ENCODE data around the gene SAV1.
"Not testable (repeated sequence)": the region's sequence is repeated elsewhere in the genome, so short reads cannot be mapped to it uniquely, and the experiment has no call there.

SAV1 gene

DNA sequence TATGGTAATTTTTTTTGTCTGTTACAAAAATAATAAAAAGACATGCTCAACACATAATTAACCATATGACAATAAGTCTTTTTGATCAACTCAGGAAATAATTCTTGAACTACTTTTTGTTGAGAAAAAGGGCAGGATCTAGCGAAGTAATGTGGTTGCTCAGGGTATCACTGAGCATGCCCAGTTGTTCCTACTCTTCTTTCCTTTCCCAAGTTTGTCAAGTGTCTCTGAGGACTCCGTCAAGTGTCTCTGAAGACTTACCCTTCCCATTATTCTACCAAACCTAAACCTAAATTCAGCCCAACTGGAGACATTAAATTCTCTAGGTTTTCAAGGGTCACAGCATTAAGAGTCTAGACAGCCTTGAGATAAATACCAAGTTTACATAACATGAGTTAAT, 3.5 kb downstream of the SAV1 start:
- not testable (repeated sequence) for DNase-seq

DNA sequence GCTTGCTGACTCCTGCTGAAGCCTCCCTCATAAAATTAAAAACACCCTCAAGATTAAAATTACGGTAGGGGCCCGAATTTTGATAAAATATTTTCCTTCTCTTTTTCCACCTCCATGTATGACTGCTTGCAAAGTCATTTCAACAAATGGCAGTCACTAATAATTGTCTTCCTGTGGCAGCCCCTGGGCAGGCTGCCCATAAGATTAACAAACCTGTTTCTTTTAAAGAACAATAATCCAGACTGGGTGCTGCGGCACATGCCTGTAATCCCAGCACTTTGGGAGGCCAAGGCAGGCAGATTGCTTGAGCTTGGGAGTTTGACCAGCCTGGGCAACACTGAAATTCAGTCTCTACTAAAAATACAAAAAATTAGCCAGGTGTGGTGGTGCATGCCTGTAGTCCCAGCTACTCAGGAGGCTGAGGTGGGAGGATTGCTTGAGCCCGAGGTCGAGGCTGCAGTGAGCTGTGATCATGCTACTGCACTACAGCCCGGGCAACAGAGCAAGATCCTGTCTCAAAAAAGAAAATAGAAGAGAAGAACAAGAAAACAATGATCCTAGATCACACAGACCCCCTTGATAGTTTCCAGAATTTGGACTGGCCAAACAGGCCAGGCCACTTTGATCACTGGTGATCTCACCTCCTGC, 8.7 kb downstream of the SAV1 start:
- DNase-seq = no peak

DNA sequence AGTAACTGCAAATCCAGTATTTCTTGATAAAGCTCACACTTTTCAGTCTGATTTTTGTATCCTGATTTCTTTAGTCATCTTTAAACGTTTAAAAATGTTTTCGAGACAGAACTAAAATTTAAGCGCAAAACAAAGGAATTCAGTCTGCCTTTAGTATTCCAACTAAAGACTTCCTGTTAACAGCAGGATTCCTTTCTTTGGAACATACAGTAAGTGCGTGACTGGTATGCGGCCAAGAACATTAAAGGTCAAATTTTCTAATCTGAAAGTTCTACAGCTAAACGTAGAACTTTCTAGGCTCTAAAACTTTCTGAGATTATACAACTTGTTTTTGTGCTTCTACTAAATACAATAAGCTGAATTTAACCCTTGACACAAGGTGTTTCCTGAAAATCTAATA, 9.9 kb downstream of the SAV1 start:
- DNase-seq = no peak

DNA sequence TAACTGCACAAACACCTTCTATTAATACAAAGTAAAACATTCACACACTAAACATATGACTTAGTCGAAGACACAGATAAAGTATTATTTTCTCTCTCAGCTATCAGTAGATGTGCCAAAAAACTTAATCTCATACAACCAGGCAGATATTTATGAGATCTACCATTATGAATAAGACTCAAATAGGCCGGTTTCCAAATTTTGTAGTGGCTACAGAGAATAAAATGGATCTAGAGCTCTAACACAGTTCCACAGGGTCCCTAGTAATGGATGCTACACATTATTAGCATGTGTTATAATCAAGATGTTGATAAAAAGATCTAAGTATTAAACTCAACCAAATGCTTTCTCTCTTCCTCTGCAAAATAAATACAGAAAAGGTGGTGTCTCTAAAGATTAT, 10.4 kb downstream of the SAV1 start:
- DNase-seq = no peak

DNA sequence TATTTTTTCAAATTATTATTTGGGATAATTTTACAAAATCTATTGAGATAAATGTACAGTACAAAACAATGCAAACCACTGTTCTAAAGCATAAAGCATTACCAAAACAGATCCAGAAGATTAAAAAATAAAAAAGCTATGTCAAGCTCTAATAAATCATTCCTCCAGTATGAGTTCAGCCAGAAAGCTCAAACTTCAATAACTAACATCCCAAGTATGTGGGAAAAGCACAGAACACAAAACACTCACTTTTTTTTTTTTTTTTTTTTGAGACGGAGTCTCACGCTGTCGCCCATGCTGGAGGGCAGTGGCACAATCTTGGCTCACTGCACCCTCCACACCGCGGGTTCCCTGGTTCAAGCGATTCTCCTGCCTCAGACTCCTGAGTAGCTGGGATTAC, 11.3 kb downstream of the SAV1 start:
- DNase-seq = no peak

DNA sequence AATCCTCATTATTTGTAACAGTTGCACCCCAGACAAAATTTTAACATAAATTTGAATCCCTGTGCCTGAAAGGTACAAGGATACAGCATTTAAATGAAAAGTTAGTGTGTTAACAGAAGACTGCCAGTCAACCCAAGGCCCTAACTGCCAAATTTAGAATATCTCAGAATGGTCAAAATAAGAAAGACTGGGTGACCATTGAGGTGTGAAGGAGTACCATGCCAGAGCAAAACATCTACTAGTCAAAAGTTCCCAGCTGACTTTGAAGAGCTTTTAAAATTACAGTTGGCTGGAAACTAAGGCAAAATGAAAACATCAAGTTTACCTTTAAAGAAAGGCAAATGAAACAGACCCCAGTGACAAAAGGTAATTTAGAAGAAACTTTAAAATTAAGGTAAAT, 18.4 kb downstream of the SAV1 start:
- no peak for DNase-seq

DNA sequence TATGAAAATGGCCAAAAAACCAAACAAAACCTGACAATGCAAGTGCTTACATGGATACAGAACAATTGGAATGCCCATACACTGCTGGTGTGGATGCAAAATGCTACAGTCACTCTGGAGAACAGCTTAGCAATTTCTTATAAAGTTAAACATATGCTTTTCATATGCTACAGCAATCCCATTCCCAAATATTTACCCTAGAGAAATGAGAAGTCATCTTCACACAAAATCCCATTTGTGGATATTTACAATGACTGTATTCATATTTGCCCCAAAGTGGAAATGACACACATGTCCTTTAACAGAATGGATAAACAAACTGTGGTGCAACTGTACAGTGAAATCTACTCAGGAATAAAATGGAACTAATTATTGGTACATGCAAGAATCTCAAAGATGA, 20.4 kb downstream of the SAV1 start:
- no peak for DNase-seq

DNA sequence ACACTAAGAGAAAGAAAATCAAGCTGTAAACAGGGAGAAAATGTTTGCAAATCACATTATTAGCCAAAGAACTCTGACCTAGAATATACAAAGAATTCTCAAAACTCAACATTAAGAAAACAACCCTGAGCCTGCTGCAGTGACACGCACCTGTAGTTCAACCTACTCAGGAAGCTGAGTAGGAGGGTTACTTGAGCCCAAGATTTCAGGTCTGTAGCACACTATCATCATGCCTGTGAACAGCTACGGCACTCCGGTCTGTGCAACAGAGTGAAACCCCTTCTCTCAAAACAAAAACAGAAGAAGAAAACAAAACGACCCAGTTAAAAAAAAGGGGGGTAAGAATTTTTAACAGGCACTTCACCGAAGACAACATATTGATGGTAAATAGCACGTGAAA, 20.8 kb downstream of the SAV1 start:
- no peak for DNase-seq

DNA sequence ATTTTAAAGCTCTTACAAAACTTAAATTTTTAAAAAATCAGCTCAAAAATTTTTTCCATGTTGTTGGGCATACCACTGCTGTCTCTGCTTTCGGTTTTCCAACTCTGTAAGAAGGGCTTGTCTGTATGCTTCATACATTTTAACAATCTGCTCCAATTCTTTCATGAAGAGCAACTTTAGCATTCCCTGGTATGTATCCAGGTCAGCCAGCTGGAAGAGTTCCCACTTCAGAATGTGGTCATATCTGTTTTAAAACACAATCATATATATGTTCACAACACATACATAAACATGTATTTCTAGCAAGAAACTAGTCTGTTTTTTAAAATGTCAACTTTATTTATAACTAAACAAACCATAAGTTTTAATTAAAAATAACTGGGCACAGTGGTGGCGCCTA, 33.0 kb downstream of the SAV1 start:
- no peak for DNase-seq

DNA sequence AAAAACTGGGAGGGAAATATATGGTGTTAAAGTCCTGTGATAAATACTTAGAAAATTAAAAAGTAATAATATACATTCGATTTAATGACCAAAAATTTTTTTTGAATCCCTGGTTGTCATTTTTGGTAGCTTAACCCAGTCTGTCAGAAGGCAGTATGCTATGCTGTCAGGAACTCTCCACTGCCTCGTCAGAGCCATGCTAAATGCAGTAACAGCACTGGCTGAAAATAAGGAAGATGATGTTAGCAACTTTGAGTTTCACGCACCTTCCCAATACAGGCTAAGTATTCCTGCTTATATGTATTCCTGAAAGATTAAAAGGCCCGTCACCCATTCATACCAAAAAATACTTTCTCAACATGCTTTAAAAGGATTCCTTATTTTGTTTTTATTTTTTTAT, 34.2 kb downstream of the SAV1 start:
- no peak for DNase-seq

DNA sequence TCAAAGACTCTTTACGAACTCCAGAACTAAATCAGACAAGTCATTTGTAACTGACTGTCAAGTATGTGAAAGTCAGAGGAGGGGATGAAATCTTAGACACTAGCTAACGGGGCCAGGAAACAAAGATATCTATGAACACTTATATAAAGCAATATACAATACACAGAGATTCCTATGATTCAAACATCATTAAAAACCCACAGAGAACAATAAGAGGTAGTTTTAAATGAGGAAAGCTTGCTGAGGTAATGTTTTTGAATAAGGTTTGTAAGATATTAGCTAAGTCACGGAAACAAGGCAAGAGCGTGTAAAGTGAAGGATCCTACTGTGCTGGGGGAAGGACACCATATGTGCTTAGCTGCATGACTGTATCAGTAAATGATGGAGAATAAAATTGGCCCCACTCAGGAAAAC, 36.7 kb downstream of the SAV1 start:
- DNase-seq = no peak

DNA sequence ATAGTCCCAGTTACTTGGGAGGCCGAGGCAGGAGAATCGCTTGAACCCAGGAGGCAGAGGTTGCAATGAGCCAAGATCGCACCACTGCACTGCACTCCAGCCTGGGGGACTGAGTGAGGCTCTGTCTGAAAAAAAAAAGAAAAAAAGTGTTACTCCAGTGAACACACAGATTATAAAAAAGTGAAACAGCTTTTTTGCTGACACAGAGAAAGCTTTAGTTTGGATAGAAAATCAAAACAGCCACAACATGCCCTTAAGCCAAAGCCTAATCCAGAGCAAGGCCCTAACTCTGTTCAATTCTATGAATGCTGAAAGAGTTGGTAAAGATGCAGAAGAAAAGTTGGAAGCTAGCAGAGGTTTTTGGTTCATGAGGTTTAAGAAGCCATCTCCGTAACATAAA, 43.2 kb downstream of the SAV1 start:
- DNase-seq = not testable (repeated sequence)

DNA sequence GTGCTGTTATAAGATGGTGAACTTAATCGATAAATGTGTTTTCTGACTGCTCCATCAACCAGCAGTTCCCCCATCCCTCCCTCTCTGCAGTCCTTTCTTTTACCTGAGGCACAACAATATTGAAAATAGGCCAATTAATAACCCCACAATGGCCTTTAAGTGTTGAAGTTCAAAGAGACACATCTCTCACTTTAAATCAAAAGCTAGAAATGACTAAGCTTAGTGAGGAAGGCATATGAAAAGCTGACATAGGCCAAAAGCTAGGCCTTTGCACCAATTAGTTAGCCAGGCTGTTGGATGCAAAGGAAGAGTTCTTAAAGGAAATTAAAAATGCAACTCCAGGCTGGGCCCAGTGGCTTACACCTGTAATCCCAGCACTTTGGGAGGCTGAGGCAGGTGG, 43.7 kb downstream of the SAV1 start:
- DNase-seq = no peak

DNA sequence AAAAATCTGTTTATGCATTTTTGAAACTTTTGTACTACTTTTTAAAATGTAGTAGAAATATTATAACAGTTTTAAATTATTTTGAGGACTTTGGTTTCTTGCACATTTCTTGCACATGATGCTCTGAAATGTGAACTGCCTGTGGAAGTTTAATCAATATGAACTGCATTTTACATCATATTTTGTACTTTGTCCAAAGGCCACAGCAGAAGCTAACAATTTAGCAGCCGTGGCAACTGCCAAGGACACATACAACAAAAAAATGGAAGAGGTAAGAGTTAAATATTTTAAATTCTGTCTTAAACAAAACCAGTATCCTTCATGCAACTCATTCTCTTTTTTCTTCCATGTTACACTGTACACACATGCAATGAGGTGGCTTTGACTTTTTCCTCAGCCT, 45.1 kb downstream of the SAV1 start:
- no peak for DNase-seq

DNA sequence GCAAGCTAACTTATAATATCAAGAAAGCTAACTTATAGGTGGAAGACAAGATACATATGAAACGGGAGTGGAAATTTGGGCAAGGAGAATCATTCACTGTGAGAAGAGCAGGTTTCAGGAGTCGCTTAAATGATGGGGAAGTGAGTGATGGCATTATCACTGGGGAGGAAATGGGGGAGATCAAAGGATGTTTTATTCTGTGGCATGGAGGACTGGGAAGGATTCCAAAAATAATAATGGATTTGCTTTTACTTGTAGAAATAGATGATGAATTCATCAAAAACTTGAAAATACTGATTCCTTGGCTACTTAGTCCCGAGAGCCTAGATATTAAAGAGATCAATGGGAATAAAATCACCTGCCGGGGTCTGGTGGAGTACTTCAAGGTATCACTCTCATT, 47.8 kb downstream of the SAV1 start:
- no peak for DNase-seq

DNA sequence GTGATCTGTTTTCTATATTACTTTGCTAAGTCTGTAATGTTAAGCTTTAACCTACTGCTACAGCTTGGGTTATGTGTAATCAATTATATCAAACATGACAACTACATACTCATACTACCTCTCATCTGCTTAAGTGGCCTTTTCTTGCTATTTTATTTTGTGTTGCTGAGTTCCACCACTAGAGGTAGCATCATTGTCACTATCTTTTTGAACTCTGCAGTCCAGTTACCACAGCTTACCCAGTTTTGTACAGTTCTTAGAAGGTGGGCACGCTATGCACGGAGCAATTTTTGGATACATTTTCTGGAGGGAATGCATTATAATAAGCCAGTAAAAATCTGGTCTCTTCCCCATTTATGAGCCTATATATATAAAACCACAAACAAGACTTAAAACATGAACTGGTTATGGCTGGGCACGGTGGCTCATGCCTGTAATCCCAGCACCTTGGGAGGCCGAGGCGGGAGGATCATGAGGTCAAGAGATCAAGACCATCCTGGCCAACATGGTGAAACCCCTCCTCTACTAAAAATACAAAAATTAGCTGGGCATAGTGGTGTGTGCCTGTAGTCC, 48.5 kb downstream of the SAV1 start:
- peak; percentile 11 for DNase-seq

DNA sequence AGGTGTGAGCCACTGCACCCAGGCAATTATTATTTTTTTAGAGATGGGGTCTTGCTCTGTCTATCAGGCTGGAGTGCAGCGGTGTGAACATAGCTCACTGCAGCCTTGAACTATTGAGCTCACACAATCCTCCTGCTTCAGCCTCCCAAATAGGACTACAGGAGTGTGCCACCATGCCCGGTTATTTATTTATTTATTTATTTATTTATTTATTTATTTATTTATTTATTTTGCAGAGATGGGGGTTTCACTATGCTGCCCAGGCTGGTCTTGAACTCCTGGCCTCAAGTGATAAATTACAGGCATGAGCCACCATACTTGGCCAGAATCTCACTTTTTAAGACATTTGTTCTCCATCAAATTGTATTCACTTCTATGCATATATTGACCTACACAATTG, 51.8 kb downstream of the SAV1 start:
- DNase-seq = no peak

DNA sequence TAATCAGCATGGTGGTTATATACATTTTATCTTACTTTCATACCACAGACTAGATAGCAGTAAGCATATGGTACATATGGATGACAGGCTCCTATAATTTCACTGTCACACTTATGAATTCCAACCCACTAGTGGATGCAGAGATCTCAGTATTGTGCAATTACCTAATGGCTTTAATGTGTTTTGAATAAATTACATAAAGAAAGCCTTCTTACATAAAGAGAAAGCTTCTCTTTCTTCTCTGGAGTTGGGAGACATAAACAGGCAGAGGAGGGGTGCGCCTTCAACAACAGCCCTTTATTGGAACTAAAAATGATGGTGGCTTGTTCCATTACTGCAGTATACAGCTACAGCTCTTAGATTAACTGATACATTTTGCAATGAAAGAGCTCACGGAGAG, 52.6 kb downstream of the SAV1 start:
- DNase-seq = no peak

DNA sequence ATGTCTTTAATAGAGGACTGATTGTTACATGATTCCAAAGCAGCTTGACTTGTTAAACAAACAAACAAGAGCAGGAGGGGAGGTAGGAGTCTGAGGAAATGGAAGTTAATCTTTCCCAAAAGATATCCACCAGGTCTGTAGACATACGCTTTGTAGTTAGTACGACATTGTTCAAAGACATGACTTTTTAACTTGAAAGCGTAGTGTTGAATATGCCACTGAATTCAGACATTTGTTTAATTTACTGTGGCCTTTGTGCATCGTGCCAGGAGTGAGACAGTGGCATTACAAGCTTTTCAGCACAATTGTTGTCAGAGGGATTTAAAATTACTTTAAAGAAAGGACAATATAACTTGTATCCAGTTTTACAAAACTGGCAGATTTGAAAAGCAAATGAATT, 53.0 kb downstream of the SAV1 start:
- DNase-seq = no peak

DNA sequence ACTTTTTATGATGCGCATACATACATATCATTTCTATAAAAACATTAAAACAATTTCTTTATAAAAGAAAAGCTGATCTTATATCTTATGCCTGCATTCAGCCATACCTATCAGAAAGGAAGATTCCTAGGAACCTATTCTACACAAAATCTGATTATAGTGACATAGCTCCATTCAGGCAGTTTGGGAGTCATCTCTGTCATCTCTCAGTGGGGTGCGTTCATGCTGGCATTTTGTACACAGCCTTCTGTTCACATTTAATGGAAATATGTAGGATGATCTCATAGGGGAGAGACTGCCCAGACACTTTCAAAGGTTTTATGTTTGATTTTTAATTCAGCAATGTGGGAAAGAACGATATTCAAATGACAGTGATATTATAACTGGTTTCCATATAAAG, 55.3 kb downstream of the SAV1 start:
- no peak for DNase-seq

DNA sequence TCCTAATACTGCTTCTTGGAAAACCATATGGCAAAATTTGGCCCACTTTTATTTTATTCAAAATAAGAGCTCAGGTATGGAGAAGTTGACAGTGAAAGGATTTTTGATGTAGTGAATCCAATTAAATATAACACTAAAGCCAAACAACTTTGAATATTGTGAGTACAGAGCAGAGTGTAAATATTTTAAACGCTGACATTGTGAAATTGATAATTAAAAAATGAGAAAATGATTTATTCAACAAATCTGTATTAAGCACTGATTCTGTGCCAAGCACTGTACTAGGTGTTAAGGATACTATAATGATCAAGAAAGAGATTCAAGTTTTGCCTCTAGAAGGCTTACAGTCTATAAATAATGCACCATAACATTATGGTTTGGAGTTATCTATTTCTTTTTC, 57.6 kb downstream of the SAV1 start:
- DNase-seq = no peak

DNA sequence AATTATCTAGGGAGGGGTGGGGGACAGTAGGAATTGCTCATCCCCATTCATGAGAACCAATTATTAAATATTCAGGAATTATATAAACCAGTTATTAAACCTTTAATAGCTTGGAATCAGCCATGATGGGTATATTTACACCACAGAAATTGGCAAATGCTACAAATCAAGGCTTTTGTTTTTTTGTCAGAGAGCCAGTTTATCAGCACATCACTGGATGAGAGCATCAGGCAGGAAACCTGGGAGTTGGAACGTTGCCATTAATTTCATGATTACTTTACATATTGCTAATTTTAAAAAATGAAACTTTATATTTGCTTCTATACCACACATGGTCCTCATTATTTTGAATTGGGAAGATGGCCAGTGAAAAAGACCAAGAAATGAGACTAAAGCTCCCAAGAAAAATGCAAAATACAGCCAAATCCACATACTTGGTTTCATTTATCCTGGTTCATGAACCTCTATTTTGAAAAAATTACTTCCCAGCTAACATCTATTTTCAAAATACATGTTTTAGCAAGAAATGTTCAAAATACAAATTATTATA, 59.7 kb downstream of the SAV1 start:
- DNase-seq = no peak

DNA sequence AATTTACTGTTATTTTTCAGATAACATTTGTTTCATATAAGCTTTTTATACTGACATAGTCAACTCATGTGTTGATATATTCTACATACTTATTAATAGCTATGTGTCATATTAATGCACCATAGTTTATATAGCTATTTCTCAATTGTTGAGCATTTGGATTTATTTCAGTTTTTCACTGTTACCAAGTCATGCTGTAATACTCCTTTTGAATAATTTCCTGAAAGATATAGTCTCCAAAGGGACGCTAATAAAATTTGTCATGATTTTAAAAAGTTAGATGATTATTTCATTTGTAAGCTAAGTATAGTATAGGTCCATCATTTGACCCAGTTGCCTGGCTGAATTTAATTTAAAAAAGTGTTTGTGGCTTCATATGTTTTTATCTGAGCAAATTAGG, 60.3 kb downstream of the SAV1 start:
- no peak for DNase-seq

DNA sequence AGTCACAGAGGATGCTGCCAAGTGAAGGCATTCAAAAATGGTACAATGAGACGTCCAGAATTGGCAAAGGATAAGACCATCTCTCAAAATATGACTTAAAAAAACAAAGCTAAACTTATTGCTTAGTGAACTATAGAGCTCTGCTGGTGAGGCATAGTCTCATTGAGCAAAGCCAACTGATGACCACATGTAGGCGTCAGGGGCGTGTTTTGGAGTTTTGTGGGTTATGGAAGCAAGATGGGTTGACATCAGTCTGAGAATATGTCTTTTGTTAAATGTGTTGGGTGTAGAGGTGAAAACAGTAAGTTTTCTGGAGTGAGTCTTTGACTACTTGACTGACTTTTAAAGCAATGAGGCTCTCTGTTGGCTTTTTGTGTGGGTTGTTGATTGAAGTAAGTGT, 60.9 kb downstream of the SAV1 start:
- DNase-seq = no peak

DNA sequence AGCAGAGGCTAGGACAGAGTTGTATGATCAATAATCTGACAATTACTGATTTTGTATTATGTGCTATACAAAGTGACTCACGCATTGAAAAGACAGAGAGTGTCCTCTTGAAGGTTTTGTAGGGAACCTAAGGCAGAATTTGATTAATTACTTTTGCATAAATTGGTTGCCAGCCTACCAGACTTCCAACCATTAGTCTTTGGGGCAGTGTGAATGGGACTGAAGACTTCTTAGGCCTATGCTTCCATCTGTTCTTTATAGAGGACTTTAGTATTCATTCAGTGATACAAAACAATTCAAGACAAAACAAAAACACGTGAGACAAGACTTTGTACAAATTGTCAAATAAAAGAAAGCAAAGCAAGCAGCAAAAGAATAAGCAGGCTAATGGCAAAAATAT, 61.6 kb downstream of the SAV1 start:
- DNase-seq = no peak
